Adrenal gland (tissue), 12 donors: ENCODE results near the gene RAX. TPM values are rescaled to one million over a fixed set of nuclear protein-coding genes. Genes with fewer than 3 reads are reported as not detected.

Experiments used
- DNase-seq, 7 donors: peaks; one replicate each; pipeline ENCODE4 v3.0.0-alpha.2; 2019 to 2020
- H3K27ac ChIP-seq, 5 donors: fragments of 200-600 bp; sonication (generic) in 4 of 5; 1 replicate in 3 of 5; 2 replicates in 2 of 5; pipeline versions ENCODE4 v1.5.1 to v1.8.0; 2016 to 2020; ENCODE audit warnings: mild to moderate bottlenecking in 1 of 5
- H3K27me3 ChIP-seq: fragments of 200-600 bp; 2 replicates; pipeline ENCODE4 v1.8.0; 2021
- H3K36me3 ChIP-seq, 2 donors: fragments of 200-600 bp; replicated peaks in 1 of 2; 1 replicate in 1 of 2; 2 replicates in 1 of 2; pipeline versions ENCODE4 v1.5.1 to v1.8.0; 2018 to 2022
- H3K4me1 ChIP-seq, 2 donors: fragments of 200-600 bp; replicated peaks in 1 of 2; 1 replicate in 1 of 2; 2 replicates in 1 of 2; pipeline versions ENCODE4 v1.5.1 to v1.8.0; 2018 to 2021
- H3K4me3 ChIP-seq, 4 donors: fragments of 200-600 bp; sonication (generic) in 3 of 4; one replicate each; pipeline ENCODE4 v1.5.1; 2016 to 2018
- H3K9me3 ChIP-seq, 3 donors: fragments of 200-600 bp; sonication (generic) in 1 of 3; replicated peaks in 1 of 3; 1 replicate in 2 of 3; 2 replicates in 1 of 3; pipeline versions ENCODE4 v1.5.1 to v1.8.0; 2016 to 2021
- CTCF ChIP-seq, 6 experiments: fragments of 450-650 bp in 4 of 6; fragments of 200-600 bp in 2 of 6; sonication (generic) in 1 of 6; IDR thresholded peaks; 1 replicate in 5 of 6; 2 replicates in 1 of 6; pipeline versions ENCODE4 v1.5.1 to v1.8.0; 2016 to 2021; ENCODE audit warnings: antibody characterized with exemption in 6 of 6, mild to moderate bottlenecking in 2 of 6, moderate library complexity in 1 of 6
- POLR2A ChIP-seq, 2 donors: fragments of 450-650 bp; IDR thresholded peaks; one replicate each; pipeline ENCODE4 v1.6.1; 2017; ENCODE audit warnings: antibody characterized with exemption in 2 of 2, mild to moderate bottlenecking in 2 of 2, moderate library complexity in 1 of 2
- WGBS, 4 donors: extraction: QIAGEN DNeasy Blood & Tissue Kit in 2 of 4; methylation state at CpG; one replicate each; pipeline versions ENCODE4 v1.1.5 to v1.1.7; 2013 to 2017; 5-methylcytosine and 5-hydroxymethylcytosine counted together
- intact Hi-C, 2 donors: fragments of 100-400 bp; cut with DNase I; formaldehyde crosslinking; loops; one replicate each; pipeline versions ENCODE4 v1.14.1 to v1.15.0; 2022 to 2023
- polyA plus RNA-seq, 3 donors: library from polyadenylated mRNA; stranded (reverse); fragments of 200-250 nt in 2 of 3; fragments of 350-450 nt in 1 of 3; fragmentation: Illumina TruSeq in 1 of 3; extraction: RNeasy Lipid Tissue Mini Kit (QIAGEN cat#74804) in 1 of 3; gene quantifications; one replicate each; pipeline ENCODE4 v1.2.3, GENCODE V29; 2013 to 2014
- total RNA-seq, 9 donors: library from RNA; depleted of rRNA in 4 of 9; stranded (reverse); fragments of >200 nt in 4 of 9; fragments of 120-200 nt in 1 of 9; fragmentation: NEBNext Ultra II Directional in 1 of 9; extraction: Animal tissue kit (Norgen Biotek cat#: 25700) in 1 of 9; gene quantifications; one replicate each; pipeline versions ENCODE4 v1.1.0 to v1.2.4, GENCODE V29; 2013 to 2023
- donor health status: healthy with polysubstance abuse.
- donor health status: Bipolar disorder and iron deficiency.
- donor health status: DM: yes; HTN: yes; CAD: no.
- donor health status: DM: no; HTN: no; CAD: no.
- donor health status: DM: no; HTN: no; CAD: no.
- donor health status: DM: yes; HTN: yes; CAD: no.

The RAX gene
- total and polyA plus RNA-seq, 12 donors: not detected

DNA sequence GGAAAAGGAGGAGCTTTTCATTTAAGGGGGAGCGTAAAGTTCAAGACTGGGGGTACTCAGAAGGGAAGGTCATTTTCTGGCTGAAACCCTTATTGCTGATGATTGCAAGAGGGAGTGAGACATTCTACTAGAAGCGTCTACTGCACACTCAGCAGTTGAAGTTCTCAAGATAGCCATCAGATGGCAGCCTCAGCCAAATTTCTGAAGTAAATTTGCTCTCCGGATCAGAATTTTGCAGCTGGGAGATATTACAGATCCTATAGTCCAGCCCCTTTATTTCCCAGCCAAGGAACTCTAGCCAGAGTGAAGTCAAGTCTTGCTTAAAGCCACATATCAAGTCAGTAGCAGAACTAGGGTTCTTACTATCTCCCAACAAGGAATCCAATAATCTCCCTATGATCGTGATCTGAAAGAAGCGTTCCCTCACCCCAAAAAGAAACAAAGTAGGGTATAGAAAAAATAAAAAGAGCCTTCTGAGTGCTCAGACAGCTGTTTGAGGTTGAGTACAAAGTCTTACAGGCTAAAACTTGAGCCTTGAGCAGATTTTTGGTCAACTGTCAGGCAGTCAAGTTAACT is 24.0 kb downstream of the RAX start:
- H3K9me3 ChIP-seq: no peaks in the 10 kb centered on the region
- WGBS, 4 donors: 22 to 26% (median 24%) methylated on average over 5 of the region's 5 CpGs
- H3K4me3 ChIP-seq: no peak overlapping the region
- DNase-seq: peak; percentile 42 to 78 (median 54)
- peaks cover 13% of the 10 kb centered on the region for H3K27me3 ChIP-seq
- intact Hi-C loops: loop anchor here in 1 of 2 donors (5.0 kb wide), 1 partner anchor 153 kb away; no protein-coding TSS in a partner anchor
- no peak for TF ChIP-seq POLR2A (IDR thresholded peaks at IDR 0.05)
- TF ChIP-seq CTCF (IDR thresholded peaks at IDR 0.05): peak; percentile 57 to 75 (median 70)
- H3K4me1 ChIP-seq: no peaks in the 10 kb centered on the region
- no peak overlapping the region for H3K27ac ChIP-seq
- no peaks in the 10 kb centered on the region for H3K36me3 ChIP-seq

GRCh38 chr18:59246796-59247195 is 26.5 kb downstream of the RAX start:
- TF ChIP-seq POLR2A (IDR thresholded peaks at IDR 0.05): no peak
- TF ChIP-seq CTCF (IDR thresholded peaks at IDR 0.05): no peak
- Histone ChIP-seq H3K27ac (no peak overlapping the region), H3K36me3 (no peaks in the 10 kb centered on the region), H3K4me1 (no peaks in the 10 kb centered on the region), H3K9me3 (no peaks in the 10 kb centered on the region), H3K4me3 (no peak overlapping the region), H3K27me3 (peaks cover 19% of the 10 kb centered on the region)
- 40 to 47% (median 47%) methylated on average over 4 of the region's 4 CpGs for WGBS, 4 donors
- intact Hi-C loops: loop anchor here in 1 of 2 donors (5.0 kb wide), 1 partner anchor 156 kb away; no protein-coding TSS in a partner anchor
- DNase-seq: no peak

- H3K9me3 ChIP-seq: no peaks in the 10 kb centered on the region
- H3K36me3 ChIP-seq: no peaks in the 10 kb centered on the region
- no peak overlapping the region for H3K4me3 ChIP-seq
- peaks cover 14% of the 10 kb centered on the region for H3K27me3 ChIP-seq
- DNase-seq: no peak
- WGBS, 4 donors: 78 to 93% (median 86%) methylated on average over 2 of the region's 2 CpGs
- intact Hi-C loops: no loop called here
- no peak overlapping the region for H3K27ac ChIP-seq
- no peaks in the 10 kb centered on the region for H3K4me1 ChIP-seq
- TF ChIP-seq POLR2A (IDR thresholded peaks at IDR 0.05) (no peak), CTCF (IDR thresholded peaks at IDR 0.05) (no peak)
Measured at GRCh38 chr18:59242906-59243305, 30.3 kb downstream of the RAX start.

GRCh38 chr18:59239642-59240041 is 33.6 kb downstream of the RAX start:
- intact Hi-C loops: no loop called here
- Histone ChIP-seq H3K27ac (no peak overlapping the region), H3K4me1 (no peaks in the 10 kb centered on the region), H3K36me3 (no peaks in the 10 kb centered on the region), H3K4me3 (no peak overlapping the region), H3K9me3 (no peaks in the 10 kb centered on the region), H3K27me3 (peaks cover 7% of the 10 kb centered on the region)
- no peak for DNase-seq
- WGBS, 4 donors: 63 to 68% (median 66%) methylated on average over 3 to 4 of the region's 4 CpGs
- TF ChIP-seq CTCF (IDR thresholded peaks at IDR 0.05): no peak
- TF ChIP-seq POLR2A (IDR thresholded peaks at IDR 0.05): no peak
